ENCODE measurements around the gene PHF20.

DNA sequence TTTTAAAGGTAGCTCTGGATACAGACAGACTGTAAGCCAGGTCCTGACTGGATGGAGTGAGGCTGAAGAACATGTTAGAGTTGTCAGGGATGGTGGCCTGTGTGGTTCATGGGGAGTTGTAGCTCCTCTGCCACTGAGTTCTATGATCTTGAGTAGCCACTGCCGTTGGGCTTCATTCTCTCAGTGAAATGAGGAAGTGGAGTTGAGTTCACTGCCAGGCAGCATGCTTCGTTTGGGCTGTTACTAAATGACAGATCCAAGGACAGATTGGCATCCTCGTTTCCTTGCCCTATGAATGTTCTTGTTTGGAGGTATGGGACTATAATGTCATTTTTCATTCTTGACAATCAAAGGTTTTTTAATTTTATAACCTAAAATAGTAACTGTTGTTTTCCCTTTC lies 145.3 kb downstream of the PHF20 start:
- TF ChIP-seq EZH2 (IDR thresholded peaks at IDR 0.05; ENCODE audit: insufficient read depth, poor library complexity, severe bottlenecking) (no peak), EZH2phosphoT487 (IDR thresholded peaks at IDR 0.05; ENCODE audit: insufficient read depth, low read depth) (no peak)
